Hematopoietic multipotent progenitor cell treated with erythropoietin and hydrocortisone succinate and interleukin-3 and kit ligand, for 8 days (in vitro differentiated cells): Measurements from ENCODE around the gene MED22.
"Not testable (repeated sequence)": the region's sequence is repeated elsewhere in the genome, so short reads cannot be mapped to it uniquely, and the experiment has no call there.

Source experiments
- DNase-seq: peaks from one replicate; pipeline ENCODE4 v3.0.0-alpha.2; 2015

Gene MED22

DNA sequence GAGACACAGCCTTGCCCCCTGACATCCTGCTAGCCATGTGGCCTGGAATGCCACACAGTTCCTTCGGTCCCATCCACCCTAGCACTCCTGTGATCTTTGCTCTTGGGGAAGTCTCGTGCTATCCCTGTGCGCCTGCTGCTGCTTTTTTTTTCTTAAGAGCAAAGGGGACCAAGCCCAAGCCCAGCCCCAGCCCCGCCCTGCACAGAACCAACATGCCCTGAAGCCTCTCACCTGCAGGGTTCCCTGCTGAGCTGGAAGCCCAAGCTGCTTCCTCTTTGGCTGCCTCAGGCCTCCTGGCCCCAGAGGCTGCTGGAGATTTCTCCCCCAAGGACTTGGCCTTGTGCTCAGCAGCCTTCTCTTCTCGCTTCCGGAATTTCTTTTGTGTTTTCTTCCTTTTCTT, 13.8 kb downstream of the MED22 start:
- DNase-seq: no peak

DNA sequence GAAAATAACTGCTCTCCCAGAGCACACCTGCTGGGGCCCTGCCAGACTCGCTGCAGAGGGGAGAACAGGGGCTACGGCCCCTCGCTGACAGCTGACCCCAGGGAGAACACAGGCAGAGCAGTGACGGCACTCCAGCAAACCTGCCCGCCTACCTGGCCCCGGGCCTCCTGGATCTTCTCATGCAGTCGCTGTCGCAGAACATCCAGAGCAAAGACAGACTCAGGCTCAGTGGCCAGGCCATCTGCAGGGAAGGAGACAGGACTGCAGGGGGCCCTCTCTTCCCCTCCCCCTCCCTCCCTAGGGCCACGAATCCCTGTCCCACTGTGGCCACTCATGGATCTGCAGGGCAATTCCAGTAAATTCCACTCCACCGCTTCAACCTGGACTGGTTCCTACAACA, 14.4 kb downstream of the MED22 start:
- no peak for DNase-seq

GRCh38 chr9:133333011-133333410, 14.9 kb downstream of the MED22 start:
- DNase-seq: no peak

DNA sequence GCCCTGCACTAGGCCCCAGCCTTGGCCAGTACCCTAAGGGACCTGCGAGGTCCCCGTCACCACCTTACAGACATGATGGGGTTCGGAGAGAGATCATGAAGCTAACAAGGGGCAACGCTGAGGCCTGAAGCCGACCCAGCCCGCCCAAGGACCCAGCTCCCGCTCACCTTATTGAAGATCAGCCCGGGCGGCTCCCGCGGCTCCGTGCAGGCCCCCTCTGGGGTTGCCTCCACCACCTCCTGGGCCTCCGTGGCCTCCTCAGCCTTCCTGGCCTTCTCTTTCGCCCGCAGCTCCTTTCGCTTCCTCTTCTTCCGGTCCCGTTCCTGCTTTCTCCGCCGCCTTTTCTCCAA, 15.6 kb downstream of the MED22 start:
- DNase-seq: no peak

DNA sequence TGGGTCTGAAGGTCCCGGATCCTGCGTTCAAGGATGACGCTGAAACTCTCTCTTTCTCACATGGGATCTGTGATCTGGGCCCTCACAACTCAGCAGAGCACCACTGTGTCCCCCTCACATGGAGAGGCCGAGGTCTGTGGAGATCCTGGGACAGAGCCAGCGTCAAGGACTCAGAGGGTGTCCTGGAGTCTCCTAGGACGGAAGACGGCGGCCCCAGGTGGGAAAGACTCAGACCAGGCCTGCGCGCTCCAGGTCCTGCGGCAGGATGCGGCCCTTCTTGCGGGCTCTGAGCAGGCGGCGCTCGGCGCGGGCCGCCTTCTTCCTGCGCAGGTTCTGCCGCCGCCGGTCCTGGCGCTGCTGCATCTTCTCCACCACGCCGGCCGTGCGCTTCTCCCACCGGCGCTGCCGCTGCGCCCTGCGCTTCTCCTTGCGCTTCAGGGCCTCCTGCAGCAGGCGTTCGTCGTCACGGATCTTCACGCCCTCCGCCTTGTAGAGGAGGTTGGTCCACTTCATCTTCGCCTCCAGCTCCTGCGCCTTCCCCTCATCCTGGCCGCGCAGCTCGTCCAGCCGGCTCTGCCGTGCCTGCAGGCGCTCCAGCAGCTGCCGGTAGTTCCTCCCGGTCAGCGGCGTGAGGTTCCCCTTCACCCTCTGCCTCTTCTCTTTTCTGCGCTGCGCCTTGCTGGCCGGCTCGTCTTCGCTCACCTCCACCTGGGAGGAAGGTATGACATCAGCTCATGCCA, 16.1 kb downstream of the MED22 start:
- no peak for DNase-seq

DNA sequence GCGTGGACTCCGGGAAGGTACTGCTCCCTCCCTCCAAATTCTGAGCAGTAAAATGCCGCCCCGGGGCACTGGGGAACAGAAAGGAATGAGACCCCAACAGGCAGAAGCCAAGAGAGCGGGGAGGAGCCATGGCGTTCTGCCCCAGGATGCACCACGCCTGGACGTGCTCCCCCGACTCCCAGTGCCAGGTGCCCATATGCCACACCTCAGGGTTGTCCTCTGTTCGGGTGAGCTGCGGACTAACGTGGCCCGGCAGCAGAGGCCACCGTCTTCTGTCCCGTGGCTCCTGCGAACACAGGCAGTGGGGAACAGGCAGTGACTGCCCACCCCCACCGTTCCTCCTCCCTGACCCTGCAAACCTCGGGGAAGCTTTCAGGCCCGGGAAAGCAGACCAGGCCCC, 16.7 kb downstream of the MED22 start:
- no peak for DNase-seq

GRCh38 chr9:133329306-133330156, 18.4 kb downstream of the MED22 start:
- peak; percentile 44 for DNase-seq

- no peak for DNase-seq
These were observed 20.0 kb downstream of the MED22 start for GRCh38 chr9:133327834-133328484.

DNA sequence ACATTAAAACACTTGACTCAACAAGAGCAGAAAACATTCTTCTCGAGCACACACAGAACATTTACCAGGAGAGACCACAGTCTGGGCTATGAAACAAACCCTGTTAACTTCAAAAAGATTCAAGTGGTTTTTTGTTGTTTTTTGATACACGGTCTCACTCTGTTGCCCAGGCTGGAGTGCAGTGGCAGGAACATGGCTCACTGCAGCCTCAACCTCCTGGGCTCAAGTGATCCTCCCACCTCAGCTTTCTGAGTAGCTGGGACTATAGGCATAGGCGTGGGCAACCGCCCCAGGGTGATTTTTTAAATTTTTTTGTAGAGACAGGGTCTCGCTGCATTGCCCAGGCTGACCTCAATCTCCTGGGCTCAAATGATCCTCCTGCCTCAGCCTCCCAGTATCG, 20.9 kb downstream of the MED22 start:
- DNase-seq: not testable (repeated sequence)

DNA sequence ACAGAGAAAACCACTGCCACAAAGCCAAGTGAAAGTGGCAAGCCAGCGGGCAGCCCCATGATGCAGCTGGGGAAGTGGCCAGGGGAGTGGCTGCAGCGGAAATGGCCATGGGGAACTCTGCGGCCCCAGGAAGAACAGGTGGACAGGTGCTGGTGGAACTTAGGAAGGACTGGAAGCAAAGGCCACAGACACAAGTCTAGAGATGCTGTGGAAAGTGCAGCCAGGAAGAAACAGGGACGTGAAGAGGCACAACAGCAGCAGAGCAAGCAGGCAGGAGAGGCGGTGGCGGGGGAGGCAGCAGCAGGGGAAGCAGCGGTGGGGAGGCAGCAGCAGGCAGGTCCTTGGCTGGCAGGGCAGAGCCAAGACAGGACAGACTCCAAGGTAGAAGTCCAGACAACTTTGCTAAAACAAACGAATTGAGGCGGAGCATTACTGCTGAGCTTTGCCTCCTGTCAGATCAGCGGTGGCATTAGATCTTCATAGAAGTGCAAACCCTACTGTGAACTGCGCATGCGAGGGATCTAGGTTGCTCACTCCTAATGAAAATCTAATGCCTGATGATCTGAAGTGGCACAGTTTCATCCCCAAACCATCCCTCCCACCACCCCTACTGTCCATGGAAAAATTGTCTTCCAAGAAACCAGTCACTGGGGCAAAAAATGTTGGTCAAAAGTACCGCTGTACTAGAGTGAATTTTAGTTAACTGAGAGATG, 23.8 kb downstream of the MED22 start:
- no peak for DNase-seq

GRCh38 chr9:133323211-133323610, 24.7 kb downstream of the MED22 start:
- no peak for DNase-seq

DNA sequence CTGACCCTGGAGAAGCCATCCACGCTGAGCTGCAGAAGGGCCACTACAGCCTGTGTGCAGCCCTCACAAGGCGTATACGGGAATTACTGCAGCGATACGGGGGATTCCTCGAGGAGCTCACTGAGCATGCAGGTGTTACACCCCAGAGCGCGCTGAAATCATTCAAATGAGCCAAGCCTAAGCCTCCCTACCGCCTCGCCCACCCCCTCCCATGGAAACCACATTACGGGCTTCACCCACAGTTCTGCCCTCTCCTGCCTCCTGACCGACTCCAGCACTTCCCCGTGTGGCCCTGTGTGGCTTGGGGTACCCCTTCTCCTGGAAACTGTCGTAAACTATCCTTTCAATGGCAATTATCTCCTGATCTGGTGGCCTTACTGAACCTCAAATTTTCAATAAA, 25.2 kb downstream of the MED22 start:
- DNase-seq: no peak

DNA sequence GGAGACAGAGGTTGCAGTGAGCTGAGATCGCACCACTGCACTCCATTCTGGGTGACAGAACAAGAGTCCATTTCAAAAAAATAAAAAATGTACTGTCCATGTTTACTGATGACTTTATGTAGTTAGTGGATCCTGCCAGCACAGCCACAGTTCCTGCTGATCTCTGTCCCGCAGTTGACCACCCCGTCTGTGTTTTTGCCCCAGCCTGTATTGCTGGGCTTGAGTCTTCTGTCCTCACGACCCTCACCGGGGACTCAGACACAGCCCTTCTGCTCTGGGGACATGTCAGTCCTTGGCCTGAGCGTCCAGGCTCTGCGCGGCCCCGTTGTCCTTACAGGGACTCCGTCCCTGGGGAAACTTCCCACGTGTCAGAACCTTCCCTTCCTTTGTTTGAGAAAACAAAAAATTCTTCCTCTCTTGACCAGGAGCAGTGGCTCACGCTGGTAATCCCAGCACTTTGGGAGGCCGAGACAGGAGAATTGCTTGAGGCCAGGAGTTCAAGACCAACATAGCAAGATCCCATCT, 26.5 kb downstream of the MED22 start:
- no peak for DNase-seq

GRCh38 chr9:133320421-133320881, 27.5 kb downstream of the MED22 start:
- no peak for DNase-seq

- not testable (repeated sequence) for DNase-seq
These were observed 30.4 kb downstream of the MED22 start for GRCh38 chr9:133317551-133317950.

DNA sequence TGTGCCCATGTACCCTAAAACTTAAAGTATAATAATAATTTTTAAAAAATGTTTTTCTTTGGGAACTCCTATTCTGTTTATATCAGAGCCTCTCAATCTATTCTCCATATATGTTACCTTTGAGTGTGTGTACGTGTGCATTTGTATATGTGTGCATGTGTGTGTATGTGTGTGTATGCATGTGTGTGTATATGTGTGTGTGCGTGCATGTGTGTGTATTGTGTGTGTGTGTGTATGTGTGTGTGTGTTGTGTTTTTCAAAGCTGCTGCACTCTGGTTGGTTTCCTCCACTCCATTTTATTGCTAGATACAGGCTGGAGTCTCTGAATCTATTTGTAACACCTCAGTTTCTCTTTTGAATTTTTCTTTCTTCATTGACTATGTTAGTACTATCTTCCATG, 31.9 kb downstream of the MED22 start:
- no peak for DNase-seq

DNA sequence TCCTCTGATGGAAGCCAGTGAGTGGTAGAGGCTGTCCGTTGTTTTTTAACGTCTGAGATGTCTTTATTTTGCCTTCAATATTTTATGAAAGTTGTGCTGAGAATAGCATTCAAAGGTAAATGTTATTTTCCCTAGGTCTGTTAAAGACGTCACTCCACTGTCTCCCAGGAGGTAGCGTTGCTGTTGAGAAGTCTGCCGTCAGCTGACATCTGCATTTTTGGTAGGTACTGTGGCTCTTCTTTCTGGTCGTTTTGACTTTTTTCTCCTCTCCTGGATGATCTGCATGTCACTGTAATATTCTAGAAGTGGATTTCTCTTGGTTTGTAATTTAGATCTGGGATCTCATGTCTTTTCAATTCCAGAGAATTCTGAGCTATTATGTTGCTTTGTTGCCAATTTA, 38.3 kb downstream of the MED22 start:
- no peak for DNase-seq

DNA sequence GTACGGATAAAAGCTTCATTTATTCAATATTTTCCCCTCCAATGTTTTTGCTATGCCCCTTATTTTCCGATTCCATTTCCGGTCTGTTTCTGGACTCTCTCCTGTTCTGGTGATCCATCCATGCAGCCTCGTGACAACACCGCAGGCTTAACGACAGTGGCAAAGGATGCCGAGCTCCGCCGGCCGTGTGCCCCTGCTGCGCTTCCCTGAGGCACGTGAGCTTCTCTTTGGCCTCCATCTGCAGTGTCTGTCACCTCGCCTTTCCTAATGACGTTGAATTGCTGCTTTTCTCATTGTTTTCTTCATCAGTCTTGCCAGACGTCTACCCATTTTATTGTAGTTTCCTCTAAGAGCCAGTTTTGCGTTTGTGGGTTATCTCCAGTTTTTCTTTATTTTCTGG, 40.6 kb downstream of the MED22 start:
- DNase-seq: no peak

DNA sequence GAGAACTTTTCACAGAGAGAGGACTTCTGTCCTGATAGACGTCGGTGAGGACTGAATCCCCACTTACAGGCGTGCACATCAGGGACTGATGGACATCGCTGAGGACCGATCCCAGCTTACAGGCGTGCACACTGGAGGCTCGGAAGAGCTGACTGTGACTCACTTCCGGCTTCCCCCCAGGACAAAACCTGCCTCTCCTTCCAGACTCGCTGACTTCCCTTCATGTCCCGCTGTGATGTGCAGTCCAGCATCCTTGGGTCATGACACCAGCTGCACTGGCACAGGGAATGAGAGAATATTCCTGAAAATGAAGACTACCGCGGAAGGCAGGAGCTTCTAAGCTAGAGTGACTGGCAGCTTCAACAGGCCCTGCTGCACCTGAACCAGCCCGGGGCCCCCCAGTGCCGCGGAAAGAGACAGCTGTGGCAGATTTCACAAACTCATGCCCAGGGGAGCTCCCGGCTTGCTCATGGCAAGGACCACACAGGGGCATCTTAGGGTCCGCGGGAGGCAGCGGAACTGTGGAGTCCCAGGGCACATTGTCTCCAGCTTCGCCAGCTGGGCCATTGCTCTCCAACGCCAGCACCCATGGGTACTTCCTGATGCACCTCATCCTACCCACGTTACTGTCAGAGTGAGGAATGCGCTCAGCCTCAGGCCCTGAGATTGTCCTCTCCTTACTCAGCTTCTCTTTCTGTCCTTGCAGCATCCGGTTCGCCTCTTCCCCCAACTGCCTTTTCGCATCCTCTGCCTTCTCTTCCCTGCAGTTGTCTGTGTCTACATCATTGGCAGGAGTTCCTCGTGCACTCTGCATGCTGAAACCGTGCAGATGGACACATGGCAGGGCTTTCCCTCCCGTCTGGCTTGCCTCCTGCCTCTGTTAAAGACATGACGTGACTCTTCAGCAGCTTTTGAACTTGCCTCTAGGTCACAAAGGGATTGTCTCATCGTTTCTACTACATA, 41.4 kb downstream of the MED22 start:
- DNase-seq: no peak

DNA sequence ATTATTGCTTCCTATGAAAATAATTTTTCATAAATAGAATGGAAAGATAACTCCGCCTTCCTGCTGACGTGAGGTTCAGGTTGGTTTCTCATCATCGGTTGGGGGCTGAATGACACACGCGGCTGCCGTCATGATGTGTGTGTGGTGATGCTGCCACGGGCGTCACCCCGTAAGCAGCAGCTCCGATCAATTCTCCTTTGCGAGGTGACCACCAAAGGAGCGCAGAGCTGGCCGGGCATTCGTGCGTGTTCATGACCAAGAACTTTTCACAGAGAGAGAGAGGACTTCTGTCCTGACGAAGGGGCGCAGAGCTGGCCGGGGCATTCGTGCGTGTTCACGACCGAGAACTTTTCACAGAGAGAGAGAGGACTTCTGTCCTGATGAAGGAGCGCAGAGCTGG, 42.2 kb downstream of the MED22 start:
- no peak for DNase-seq

DNA sequence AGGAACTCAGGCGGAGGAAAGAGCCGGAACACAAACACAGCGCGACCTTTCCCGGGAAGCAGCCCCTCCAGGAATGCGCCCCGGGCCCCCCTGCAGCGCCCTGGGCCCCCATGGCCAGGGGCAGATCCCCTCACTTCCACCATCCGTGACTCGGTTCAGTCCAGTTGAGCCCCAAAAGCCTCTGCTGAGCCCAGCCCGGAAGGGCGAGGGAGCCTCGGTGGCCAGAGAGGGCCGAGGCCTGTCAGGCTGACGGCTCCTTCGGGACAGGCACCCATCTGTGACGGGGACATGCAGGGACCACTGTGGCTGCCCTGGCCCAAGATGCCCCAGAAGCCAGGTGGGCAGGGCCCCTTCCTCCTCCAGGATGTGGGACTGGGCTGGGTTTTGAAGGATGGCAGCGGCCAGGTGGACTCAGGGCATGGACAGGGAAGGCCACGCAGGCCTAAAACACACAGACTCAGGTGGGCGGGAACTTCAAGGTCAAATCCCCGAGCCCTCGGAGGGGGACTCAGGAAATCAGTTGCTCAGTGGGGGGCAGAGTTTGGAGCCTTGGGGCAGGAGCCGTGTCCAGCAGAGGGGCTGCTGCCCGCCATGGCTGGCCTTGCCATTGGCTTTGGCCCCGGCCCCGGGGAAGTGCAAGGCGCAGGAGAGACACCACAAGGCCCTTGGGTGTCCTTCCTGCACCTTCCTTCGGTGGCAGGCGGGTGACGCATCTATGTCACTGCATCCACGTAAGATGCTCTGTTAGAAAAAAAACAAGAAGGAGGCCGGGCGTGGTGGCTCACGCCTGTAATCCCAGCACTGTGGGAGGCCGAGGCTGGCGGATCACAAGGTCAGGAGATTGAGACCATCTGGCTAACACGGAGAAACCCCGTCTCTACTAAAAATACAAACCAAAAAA, 43.2 kb downstream of the MED22 start:
- no peak for DNase-seq
